Kidney (tissue), 14 donors: Measurements from ENCODE around the gene HAPLN3. TPM values are rescaled to one million over a fixed set of nuclear protein-coding genes. Genes with fewer than 3 reads are reported as not detected.

Source experiments
- DNase-seq, 5 donors: peaks; one replicate each; pipeline ENCODE4 v3.0.0-alpha.2; 2013 to 2020
- FAIRE-seq: peaks from 2 replicates; lab custom pipeline; 2012; peaks lifted over from hg19 to GRCh38; lab: Jason Lieb, UNC
- H3K27ac ChIP-seq, 2 donors: one replicate each; pipeline ENCODE4 v1.7.0; 2013; ENCODE audit warnings: low read depth in 2 of 2, low read length in 2 of 2, inconsistent platforms in 1 of 2
- H3K27me3 ChIP-seq: one replicate; pipeline ENCODE4 v1.7.1; 2013; ENCODE audit warnings: low read length, inconsistent platforms; ENCODE audit not compliant: control insufficient read depth, insufficient read depth
- H3K36me3 ChIP-seq, 3 donors: one replicate each; pipeline versions ENCODE4 v1.7.0 to v1.7.1; 2013; ENCODE audit warnings: low read length in 3 of 3, control low read depth in 1 of 3, inconsistent platforms in 1 of 3; ENCODE audit not compliant: insufficient read depth in 3 of 3, control insufficient read depth in 2 of 3
- H3K4me1 ChIP-seq, 3 donors: one replicate each; pipeline versions ENCODE4 v1.7.0 to v1.7.1; 2013; ENCODE audit warnings: low read length in 3 of 3, inconsistent platforms in 1 of 3, low read depth in 1 of 3; ENCODE audit not compliant: control insufficient read depth in 2 of 3, insufficient read depth in 2 of 3
- H3K4me3 ChIP-seq, 3 donors: one replicate each; pipeline versions ENCODE4 v1.7.0 to v1.8.1; 2013; ENCODE audit warnings: low read length in 3 of 3, control low read depth in 1 of 3, inconsistent platforms in 1 of 3
- H3K9ac ChIP-seq, 3 donors: one replicate each; pipeline versions ENCODE4 v1.7.0 to v1.7.1; 2013; ENCODE audit warnings: low read length in 3 of 3, control low read depth in 1 of 3, inconsistent platforms in 1 of 3
- H3K9me3 ChIP-seq, 3 donors: one replicate each; pipeline versions ENCODE4 v1.7.0 to v1.7.1; 2013; ENCODE audit warnings: low read length in 3 of 3, control low read depth in 1 of 3, inconsistent platforms in 1 of 3; ENCODE audit not compliant: control insufficient read depth in 2 of 3, insufficient read depth in 1 of 3
- CTCF ChIP-seq: IDR thresholded peaks from 3 replicates; pipeline ENCODE4 v1.5.1; 2012; ENCODE audit warnings: mild to moderate bottlenecking, moderate library complexity, borderline replicate concordance; ENCODE audit not compliant: insufficient read depth; ENCODE audit errors: extremely low read depth
- intact Hi-C: fragments of 100-400 bp; cut with DNase I; formaldehyde crosslinking; loops from one replicate; pipeline ENCODE4 v1.11.1; 2022
- polyA plus RNA-seq: library from polyadenylated mRNA; stranded (reverse); fragments of 350-450 nt; fragmentation: Illumina TruSeq; extraction: RNeasy Lipid Tissue Mini Kit (QIAGEN cat#74804); gene quantifications from one replicate; pipeline ENCODE4 v1.2.3, GENCODE V29; 2014; ENCODE audit warnings: low read depth, low replicate concordance; ENCODE audit not compliant: insufficient read depth
- total RNA-seq: library from RNA; stranded (reverse); fragmentation: NEBNext Ultra II Directional; extraction: Animal tissue kit (Norgen Biotek cat#: 25700); gene quantifications from one replicate; pipeline ENCODE4 v1.2.1, GENCODE V29; 2021
- donor health status: control.
- donor health status: control.
- donor health status: control.
- donor health status: control.
- donor health status: control.
- donor health status: DM: yes; HTN: yes; CAD: no.
- donor health status: Normal renal cell carcinoma (clear cell type).

Gene HAPLN3
- total and polyA plus RNA-seq, 2 donors from 2014 or later = 2.2 to 11.2 TPM

- Histone ChIP-seq H3K27ac (no peak overlapping the region), H3K36me3 (no peaks in the 10 kb centered on the region), H3K9ac (no peak overlapping the region), H3K27me3 (no peaks in the 10 kb centered on the region), H3K9me3 (no peaks in the 10 kb centered on the region), H3K4me1 (no peaks in the 10 kb centered on the region), H3K4me3 (no peak overlapping the region)
- FAIRE-seq = no peak
- no peak for DNase-seq
- intact Hi-C loops = no loop called here
- no peak for TF ChIP-seq CTCF
Observed at GRCh38 chr15:88877906-88878305, 17.4 kb downstream of the HAPLN3 start.

GRCh38 chr15:88877415-88877814 is 17.9 kb downstream of the HAPLN3 start:
- Histone ChIP-seq H3K9me3 (no peaks in the 10 kb centered on the region), H3K27ac (no peak overlapping the region), H3K4me1 (no peaks in the 10 kb centered on the region), H3K4me3 (no peak overlapping the region), H3K27me3 (no peaks in the 10 kb centered on the region), H3K9ac (no peak overlapping the region), H3K36me3 (no peaks in the 10 kb centered on the region)
- DNase-seq (no peak), FAIRE-seq (no peak)
- TF ChIP-seq CTCF = no peak
- intact Hi-C loops = no loop called here

GRCh38 chr15:88876573-88876972 is 18.8 kb downstream of the HAPLN3 start:
- Histone ChIP-seq H3K9me3 (no peaks in the 10 kb centered on the region), H3K36me3 (no peaks in the 10 kb centered on the region), H3K27ac (no peak overlapping the region), H3K27me3 (no peaks in the 10 kb centered on the region), H3K9ac (no peak overlapping the region), H3K4me1 (no peaks in the 10 kb centered on the region), H3K4me3 (no peak overlapping the region)
- FAIRE-seq = no peak
- no peak for DNase-seq
- intact Hi-C loops = no loop called here
- no peak for TF ChIP-seq CTCF

- no peaks in the 10 kb centered on the region for H3K4me1 ChIP-seq
- H3K4me3 ChIP-seq = no peak overlapping the region
- no peak overlapping the region for H3K9ac ChIP-seq
- no peaks in the 10 kb centered on the region for H3K9me3 ChIP-seq
- no peak for FAIRE-seq
- no peak overlapping the region for H3K27ac ChIP-seq
- H3K36me3 ChIP-seq = no peaks in the 10 kb centered on the region
- intact Hi-C loops = no loop called here
- DNase-seq = no peak
- no peaks in the 10 kb centered on the region for H3K27me3 ChIP-seq
- TF ChIP-seq CTCF = no peak
Observed at GRCh38 chr15:88874684-88875083, 20.7 kb downstream of the HAPLN3 start.
